Astrocyte of the spinal cord (primary cell): ENCODE measurements around the gene PACSIN2.

Experiments used
- DNase-seq: peaks from one replicate; pipeline ENCODE4 v3.0.0; 2011; ENCODE audit warnings: low read depth, low spot score
- H3K4me3 ChIP-seq: 2 replicates; pipeline ENCODE4 v1.5.1; 2011; ENCODE audit warnings: low read depth, mild to moderate bottlenecking, low read length, moderate library complexity
- CTCF ChIP-seq: IDR thresholded peaks from 2 replicates; pipeline ENCODE4 v1.5.1; 2012; ENCODE audit warnings: low read depth, mild to moderate bottlenecking, low read length, inconsistent platforms
- in situ Hi-C: cut with HindIII; loops from 2 replicates; pipeline ENCODE4 v1.10.0; 2017; ENCODE audit warnings: low sequenced_read_pairs

The PACSIN2 gene

GRCh38 chr22:42932197-42932519 is 82.8 kb downstream of the PACSIN2 start:
- no peak overlapping the region for H3K4me3 ChIP-seq
- DNase-seq, result no peak
- TF ChIP-seq CTCF, result no peak
- in situ Hi-C loops, result no loop called here

- no peak for TF ChIP-seq CTCF
- DNase-seq, result no peak
- in situ Hi-C loops, result no loop called here
- no peak overlapping the region for H3K4me3 ChIP-seq
Observed at GRCh38 chr22:42931421-42932196, 83.3 kb downstream of the PACSIN2 start.

GRCh38 chr22:42930810-42931420 is 84.0 kb downstream of the PACSIN2 start:
- no peak overlapping the region for H3K4me3 ChIP-seq
- DNase-seq, result no peak
- TF ChIP-seq CTCF, result peak; percentile 4
- in situ Hi-C loops, result no loop called here

- TF ChIP-seq CTCF, result no peak
- in situ Hi-C loops, result no loop called here
- no peak for DNase-seq
- no peak overlapping the region for H3K4me3 ChIP-seq
Observed at GRCh38 chr22:42929838-42930155, 85.2 kb downstream of the PACSIN2 start.

- TF ChIP-seq CTCF, result no peak
- in situ Hi-C loops, result no loop called here
- H3K4me3 ChIP-seq, result no peak overlapping the region
- DNase-seq, result no peak
Observed at GRCh38 chr22:42928969-42929837, 85.7 kb downstream of the PACSIN2 start.

- H3K4me3 ChIP-seq, result no peak overlapping the region
- in situ Hi-C loops, result no loop called here
- DNase-seq, result no peak
- no peak for TF ChIP-seq CTCF
Observed at GRCh38 chr22:42927966-42928365, 87.0 kb downstream of the PACSIN2 start.
